Measurements from ENCODE around the gene PTPRN2.

Gene PTPRN2

DNA sequence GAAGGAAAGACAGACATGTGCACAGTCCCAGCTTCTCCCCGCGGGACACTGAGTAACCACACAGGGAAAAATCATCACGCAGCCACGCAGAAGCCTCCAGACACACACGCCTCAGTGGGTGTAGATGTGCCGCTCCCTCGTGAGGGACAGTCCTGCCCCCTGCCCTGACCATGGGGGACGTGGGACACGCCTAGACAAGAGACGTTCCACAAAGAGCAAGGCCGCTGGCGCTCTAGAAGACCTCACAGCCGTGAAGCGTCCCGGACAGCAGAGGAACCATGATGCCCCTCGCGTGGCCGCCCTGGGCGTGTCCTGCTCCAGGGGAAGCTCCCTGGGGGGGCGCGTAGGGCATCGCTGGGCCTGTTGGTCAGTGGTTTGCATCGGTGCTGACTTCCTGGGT, 1040.0 kb downstream of the PTPRN2 start:
- POLR2A ChIA-PET: no interaction called here
- no peak for DNase-seq (ENCODE audit: low read depth, low spot score)
- no peak overlapping the region for H3K4me3 ChIP-seq (ENCODE audit: low read depth, low read length)
- TF ChIP-seq, protein P1, sequence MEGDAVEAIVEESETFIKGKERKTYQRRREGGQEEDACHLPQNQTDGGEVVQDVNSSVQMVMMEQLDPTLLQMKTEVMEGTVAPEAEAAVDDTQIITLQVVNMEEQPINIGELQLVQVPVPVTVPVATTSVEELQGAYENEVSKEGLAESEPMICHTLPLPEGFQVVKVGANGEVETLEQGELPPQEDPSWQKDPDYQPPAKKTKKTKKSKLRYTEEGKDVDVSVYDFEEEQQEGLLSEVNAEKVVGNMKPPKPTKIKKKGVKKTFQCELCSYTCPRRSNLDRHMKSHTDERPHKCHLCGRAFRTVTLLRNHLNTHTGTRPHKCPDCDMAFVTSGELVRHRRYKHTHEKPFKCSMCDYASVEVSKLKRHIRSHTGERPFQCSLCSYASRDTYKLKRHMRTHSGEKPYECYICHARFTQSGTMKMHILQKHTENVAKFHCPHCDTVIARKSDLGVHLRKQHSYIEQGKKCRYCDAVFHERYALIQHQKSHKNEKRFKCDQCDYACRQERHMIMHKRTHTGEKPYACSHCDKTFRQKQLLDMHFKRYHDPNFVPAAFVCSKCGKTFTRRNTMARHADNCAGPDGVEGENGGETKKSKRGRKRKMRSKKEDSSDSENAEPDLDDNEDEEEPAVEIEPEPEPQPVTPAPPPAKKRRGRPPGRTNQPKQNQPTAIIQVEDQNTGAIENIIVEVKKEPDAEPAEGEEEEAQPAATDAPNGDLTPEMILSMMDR (IDR thresholded peaks at IDR 0.05; ENCODE audit: insufficient read depth, low read length, missing control alignments): no peak
- CTCF ChIA-PET: no interaction called here

DNA sequence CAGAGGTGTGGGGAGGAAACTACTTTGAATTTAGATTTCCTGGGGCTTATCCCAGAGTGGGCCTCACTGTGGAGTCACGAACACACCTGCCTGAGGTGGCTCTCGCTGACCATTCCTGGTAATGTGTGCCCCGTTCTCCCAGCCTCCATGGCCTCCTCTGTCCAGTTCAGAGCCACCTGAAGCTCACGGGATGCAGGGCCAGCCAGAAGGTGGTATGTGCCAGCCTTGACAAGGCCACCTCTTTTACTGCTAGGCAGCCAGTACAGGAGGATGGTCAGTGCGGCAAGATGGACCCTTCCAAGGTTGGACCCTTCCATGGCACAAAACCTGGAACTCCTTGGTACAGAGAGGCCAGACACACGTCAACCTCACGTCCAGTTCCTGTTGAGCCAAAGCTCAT, 1040.5 kb downstream of the PTPRN2 start:
- no peak overlapping the region for H3K4me3 ChIP-seq (ENCODE audit: low read depth, low read length)
- DNase-seq (ENCODE audit: low read depth, low spot score): no peak
- ChIA-PET CTCF (no interaction called here), POLR2A (no interaction called here)
- TF ChIP-seq, protein P1 (IDR thresholded peaks at IDR 0.05; ENCODE audit: insufficient read depth, low read length, missing control alignments): no peak

DNA sequence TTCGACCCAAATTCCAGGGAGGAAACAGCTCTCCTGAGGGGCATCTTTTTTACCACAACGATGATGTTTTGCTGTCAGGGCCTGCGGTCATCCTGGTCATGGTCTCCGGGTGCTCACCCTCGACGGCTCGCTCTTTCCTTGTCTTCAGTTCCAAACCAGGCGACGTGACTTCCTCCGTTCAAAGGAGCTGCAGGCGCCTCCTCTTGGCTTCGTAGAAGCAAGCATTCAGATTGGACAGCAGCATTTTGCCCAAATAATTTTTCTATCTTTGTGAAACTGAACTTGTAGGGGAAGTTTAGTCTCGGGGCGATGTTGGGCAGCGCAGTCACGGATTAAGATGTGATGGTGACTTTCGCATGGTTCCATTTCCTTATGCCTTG, 1042.0 kb downstream of the PTPRN2 start:
- CTCF ChIA-PET: no interaction called here
- TF ChIP-seq, protein P1 (IDR thresholded peaks at IDR 0.05; ENCODE audit: insufficient read depth, low read length, missing control alignments): no peak
- no peak for DNase-seq (ENCODE audit: low read depth, low spot score)
- no peak overlapping the region for H3K4me3 ChIP-seq (ENCODE audit: low read depth, low read length)
- POLR2A ChIA-PET: no interaction called here

DNA sequence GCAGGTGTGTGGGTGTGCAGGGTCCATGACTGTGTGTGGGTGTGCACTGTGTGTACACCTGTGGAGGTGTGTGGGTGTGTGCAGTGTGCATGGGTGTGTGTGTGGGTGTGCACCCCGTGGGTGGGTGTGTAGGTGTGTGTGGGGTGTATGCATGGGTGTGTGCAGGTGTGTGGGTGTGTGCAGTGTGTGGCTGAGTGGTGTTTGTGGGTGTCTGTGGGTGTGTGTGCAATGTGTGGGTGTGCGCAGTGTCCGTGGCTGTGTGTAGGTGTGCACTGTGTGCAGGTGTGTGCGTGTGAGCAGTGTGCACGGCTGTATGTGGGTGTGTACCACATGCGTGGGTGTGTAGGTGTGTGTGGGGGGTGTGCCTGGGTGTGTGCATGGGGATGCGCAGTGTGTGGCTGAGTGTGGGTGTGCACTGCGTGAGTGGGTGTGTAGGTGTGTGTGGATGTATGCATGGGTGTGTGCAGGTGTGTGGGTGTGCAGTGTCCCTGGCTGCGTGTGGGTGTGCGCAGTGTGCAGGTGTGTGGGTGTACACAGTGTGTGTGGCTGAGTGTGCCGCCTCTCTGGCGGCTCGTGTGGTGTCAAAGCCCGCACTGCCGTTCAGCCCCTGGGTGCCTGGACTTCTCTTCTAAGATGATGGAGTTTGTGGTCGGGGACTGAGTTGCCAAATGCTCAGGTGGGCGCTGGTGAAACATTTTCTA, 1042.5 kb downstream of the PTPRN2 start:
- no peak for DNase-seq (ENCODE audit: low read depth, low spot score)
- ChIA-PET POLR2A (no interaction called here), CTCF (no interaction called here)
- H3K4me3 ChIP-seq (ENCODE audit: low read depth, low read length): no peak overlapping the region
- TF ChIP-seq, protein P1 (IDR thresholded peaks at IDR 0.05; ENCODE audit: insufficient read depth, low read length, missing control alignments): no peak

DNA sequence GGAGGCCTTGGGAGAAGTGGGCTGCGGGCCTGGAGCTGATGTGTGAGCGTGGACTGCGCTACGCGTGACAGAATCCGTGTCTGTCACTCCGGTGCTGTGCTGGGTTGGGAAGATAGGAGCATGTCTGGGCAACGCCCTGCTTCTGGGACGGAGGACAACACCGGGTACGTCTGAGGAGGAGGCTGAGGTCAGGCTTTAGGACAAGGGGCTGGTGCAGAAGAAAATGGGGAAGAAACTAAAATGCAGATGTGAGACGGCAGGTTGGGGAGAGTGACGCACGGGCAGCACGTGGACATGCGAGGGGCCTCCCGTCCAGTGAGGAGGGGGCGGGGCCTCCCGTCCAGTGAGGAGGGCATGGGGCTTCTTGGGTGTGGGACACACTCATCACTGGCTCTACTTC, 1043.4 kb downstream of the PTPRN2 start:
- DNase-seq (ENCODE audit: low read depth, low spot score): no peak
- CTCF ChIA-PET: no interaction called here
- POLR2A ChIA-PET: no interaction called here
- no peak overlapping the region for H3K4me3 ChIP-seq (ENCODE audit: low read depth, low read length)
- TF ChIP-seq, protein P1 (IDR thresholded peaks at IDR 0.05; ENCODE audit: insufficient read depth, low read length, missing control alignments): no peak

DNA sequence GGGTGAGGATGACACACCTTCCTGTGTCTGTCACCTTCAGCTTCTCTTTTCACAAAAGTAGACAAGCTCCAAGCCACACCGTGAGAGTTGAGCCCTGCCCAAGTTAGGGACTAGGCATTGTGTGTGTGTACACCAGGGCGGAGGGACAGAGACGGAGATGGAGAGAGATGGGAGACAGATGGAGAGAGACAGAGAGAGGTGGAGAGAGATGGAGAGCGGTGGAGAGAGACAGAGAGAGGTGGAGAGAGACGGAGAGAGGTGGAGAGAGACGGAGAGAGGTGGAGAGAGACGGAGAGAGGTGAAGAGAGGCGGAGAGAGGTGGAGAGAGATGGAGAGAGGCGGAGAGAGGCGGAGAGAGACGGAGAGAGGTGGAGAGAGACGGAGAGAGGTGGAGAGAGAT, 1043.8 kb downstream of the PTPRN2 start:
- TF ChIP-seq, protein P1 (IDR thresholded peaks at IDR 0.05; ENCODE audit: insufficient read depth, low read length, missing control alignments): no peak
- H3K4me3 ChIP-seq (ENCODE audit: low read depth, low read length): no peak overlapping the region
- CTCF ChIA-PET: no interaction called here

More for the DNA sequence above, 1043.8 kb downstream of the PTPRN2 start:
- DNase-seq (ENCODE audit: low read depth, low spot score): no peak
- POLR2A ChIA-PET: no interaction called here

Measured in AG04449 (cell line).